22Rv1 (cell line): ENCODE measurements around the gene APOBEC3F.

Experiments
- CTCF ChIP-seq: fragments of 450-650 bp; IDR thresholded peaks from 2 replicates; pipeline ENCODE4 v1.5.1; 2017; ENCODE audit warnings: mild to moderate bottlenecking
- ZFX ChIP-seq: fragments of 450-650 bp; IDR thresholded peaks from 2 replicates; pipeline ENCODE4 v1.6.1; 2017; ENCODE audit warnings: antibody characterized with exemption, borderline replicate concordance

DNA sequence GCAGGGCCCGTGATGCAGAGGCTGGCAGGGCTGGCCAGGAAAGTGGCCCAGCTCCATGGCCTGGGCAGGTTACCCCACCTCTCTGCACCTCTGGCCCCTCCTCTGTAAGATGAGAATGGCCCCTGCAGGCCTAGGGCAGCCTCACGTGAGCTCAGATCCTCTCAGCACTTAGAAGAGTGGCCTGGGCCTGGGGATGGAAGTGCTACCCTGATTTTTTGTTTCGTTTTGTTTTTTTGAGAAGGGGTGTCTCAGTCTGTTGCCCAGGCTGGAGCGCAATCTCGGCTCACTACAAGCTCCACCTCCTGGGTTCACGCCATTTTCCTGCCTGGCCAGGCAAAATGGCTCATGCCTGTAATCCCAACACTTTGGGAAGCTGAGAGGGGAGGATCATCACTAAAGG, 57.4 kb downstream of the APOBEC3F start:
- TF ChIP-seq CTCF: no peak
- TF ChIP-seq ZFX: no peak
